ENCODE results near the gene HRH2. TPM values are rescaled to one million over a fixed set of nuclear protein-coding genes. Genes with fewer than 3 reads are reported as not detected.

Gene HRH2
- total RNA-seq, 1 donor from 2014 or later = 96.9 TPM

GRCh38 chr5:175668006-175668405, 10.1 kb downstream of the HRH2 start:
- H3K27ac Mint-ChIP-seq = no peak overlapping the region
- peaks cover 74% of the 10 kb centered on the region for H3K4me1 Mint-ChIP-seq (ENCODE audit: low read depth)
- no peak for DNase-seq (ENCODE audit: low spot score)
- H3K36me3 Mint-ChIP-seq (ENCODE audit: low read depth) = peaks cover 42% of the 10 kb centered on the region
- H3K27me3 Mint-ChIP-seq (ENCODE audit: insufficient read depth) = no peaks in the 10 kb centered on the region
- no peak overlapping the region for H3K4me3 Mint-ChIP-seq
- no peaks in the 10 kb centered on the region for H3K9me3 Mint-ChIP-seq
- intact Hi-C loops (cut with micrococcal nuclease) = no loop called here

GRCh38 chr5:175670372-175670771, 12.5 kb downstream of the HRH2 start:
- no peaks in the 10 kb centered on the region for H3K27me3 Mint-ChIP-seq (ENCODE audit: insufficient read depth)
- peaks cover 70% of the 10 kb centered on the region for H3K4me1 Mint-ChIP-seq (ENCODE audit: low read depth)
- H3K36me3 Mint-ChIP-seq (ENCODE audit: low read depth) = peaks cover 33% of the 10 kb centered on the region
- H3K27ac Mint-ChIP-seq = no peak overlapping the region
- intact Hi-C loops (cut with micrococcal nuclease) = no loop called here
- no peaks in the 10 kb centered on the region for H3K9me3 Mint-ChIP-seq
- no peak for DNase-seq (ENCODE audit: low spot score)
- no peak overlapping the region for H3K4me3 Mint-ChIP-seq

GRCh38 chr5:175671013-175671412, 13.1 kb downstream of the HRH2 start:
- intact Hi-C loops (cut with micrococcal nuclease) = no loop called here
- Mint-ChIP-seq H3K36me3 (ENCODE audit: low read depth) (peaks cover 36% of the 10 kb centered on the region), H3K27me3 (ENCODE audit: insufficient read depth) (no peaks in the 10 kb centered on the region), H3K9me3 (no peaks in the 10 kb centered on the region), H3K4me3 (no peak overlapping the region), H3K4me1 (ENCODE audit: low read depth) (peaks cover 73% of the 10 kb centered on the region), H3K27ac (peak overlapping the region; percentile 62)
- DNase-seq (ENCODE audit: low spot score) = no peak

- no peak for DNase-seq (ENCODE audit: low spot score)
- intact Hi-C loops (cut with micrococcal nuclease) = no loop called here
- H3K4me1 Mint-ChIP-seq (ENCODE audit: low read depth) = peaks cover 83% of the 10 kb centered on the region
- peak overlapping the region; percentile 49 for H3K27ac Mint-ChIP-seq
- H3K36me3 Mint-ChIP-seq (ENCODE audit: low read depth) = peaks cover 32% of the 10 kb centered on the region
- no peaks in the 10 kb centered on the region for H3K9me3 Mint-ChIP-seq
- no peaks in the 10 kb centered on the region for H3K27me3 Mint-ChIP-seq (ENCODE audit: insufficient read depth)
- no peak overlapping the region for H3K4me3 Mint-ChIP-seq
Measured at GRCh38 chr5:175672976-175673648, 15.2 kb downstream of the HRH2 start.

- peaks cover 90% of the 10 kb centered on the region for H3K4me1 Mint-ChIP-seq (ENCODE audit: low read depth)
- H3K4me3 Mint-ChIP-seq = no peak overlapping the region
- peaks cover 42% of the 10 kb centered on the region for H3K36me3 Mint-ChIP-seq (ENCODE audit: low read depth)
- H3K27ac Mint-ChIP-seq = peak overlapping the region; percentile 6
- no peak for DNase-seq (ENCODE audit: low spot score)
- H3K9me3 Mint-ChIP-seq = no peaks in the 10 kb centered on the region
- H3K27me3 Mint-ChIP-seq (ENCODE audit: insufficient read depth) = no peaks in the 10 kb centered on the region
- intact Hi-C loops (cut with micrococcal nuclease) = no loop called here
Measured at GRCh38 chr5:175674731-175675346, 17.0 kb downstream of the HRH2 start.

- Mint-ChIP-seq H3K27ac (no peak overlapping the region), H3K36me3 (ENCODE audit: low read depth) (peaks cover 45% of the 10 kb centered on the region), H3K9me3 (no peaks in the 10 kb centered on the region), H3K4me3 (no peak overlapping the region), H3K4me1 (ENCODE audit: low read depth) (peaks cover 92% of the 10 kb centered on the region), H3K27me3 (ENCODE audit: insufficient read depth) (no peaks in the 10 kb centered on the region)
- intact Hi-C loops (cut with micrococcal nuclease) = no loop called here
- DNase-seq (ENCODE audit: low spot score) = no peak
Measured at GRCh38 chr5:175675873-175676272, 18.0 kb downstream of the HRH2 start.

- Mint-ChIP-seq H3K27ac (peak overlapping the region; percentile 13), H3K4me3 (no peak overlapping the region), H3K27me3 (ENCODE audit: insufficient read depth) (no peaks in the 10 kb centered on the region), H3K4me1 (ENCODE audit: low read depth) (peaks cover 83% of the 10 kb centered on the region), H3K9me3 (no peaks in the 10 kb centered on the region), H3K36me3 (ENCODE audit: low read depth) (peaks cover 49% of the 10 kb centered on the region)
- no peak for DNase-seq (ENCODE audit: low spot score)
- intact Hi-C loops (cut with micrococcal nuclease) = no loop called here
Measured at GRCh38 chr5:175677571-175677970, 19.7 kb downstream of the HRH2 start.

GRCh38 chr5:175678074-175678473, 20.2 kb downstream of the HRH2 start:
- Mint-ChIP-seq H3K4me1 (ENCODE audit: low read depth) (peaks cover 78% of the 10 kb centered on the region), H3K27me3 (ENCODE audit: insufficient read depth) (no peaks in the 10 kb centered on the region), H3K4me3 (no peak overlapping the region), H3K36me3 (ENCODE audit: low read depth) (peaks cover 48% of the 10 kb centered on the region), H3K27ac (peak overlapping the region; percentile 13), H3K9me3 (no peaks in the 10 kb centered on the region)
- intact Hi-C loops (cut with micrococcal nuclease) = no loop called here
- no peak for DNase-seq (ENCODE audit: low spot score)

- H3K9me3 Mint-ChIP-seq = no peaks in the 10 kb centered on the region
- no peak overlapping the region for H3K4me3 Mint-ChIP-seq
- intact Hi-C loops (cut with micrococcal nuclease) = no loop called here
- H3K27ac Mint-ChIP-seq = peak overlapping the region; percentile 65
- no peak for DNase-seq (ENCODE audit: low spot score)
- H3K36me3 Mint-ChIP-seq (ENCODE audit: low read depth) = peaks cover 51% of the 10 kb centered on the region
- no peaks in the 10 kb centered on the region for H3K27me3 Mint-ChIP-seq (ENCODE audit: insufficient read depth)
- H3K4me1 Mint-ChIP-seq (ENCODE audit: low read depth) = peaks cover 69% of the 10 kb centered on the region
Measured at GRCh38 chr5:175679411-175679810, 21.5 kb downstream of the HRH2 start.

GRCh38 chr5:175680020-175680419, 22.1 kb downstream of the HRH2 start:
- Mint-ChIP-seq H3K4me3 (no peak overlapping the region), H3K36me3 (ENCODE audit: low read depth) (peaks cover 54% of the 10 kb centered on the region), H3K4me1 (ENCODE audit: low read depth) (peaks cover 68% of the 10 kb centered on the region), H3K27ac (no peak overlapping the region), H3K27me3 (ENCODE audit: insufficient read depth) (no peaks in the 10 kb centered on the region), H3K9me3 (no peaks in the 10 kb centered on the region)
- intact Hi-C loops (cut with micrococcal nuclease) = no loop called here
- DNase-seq (ENCODE audit: low spot score) = no peak

GRCh38 chr5:175680463-175680862, 22.6 kb downstream of the HRH2 start:
- peaks cover 65% of the 10 kb centered on the region for H3K4me1 Mint-ChIP-seq (ENCODE audit: low read depth)
- no peak overlapping the region for H3K27ac Mint-ChIP-seq
- H3K27me3 Mint-ChIP-seq (ENCODE audit: insufficient read depth) = no peaks in the 10 kb centered on the region
- DNase-seq (ENCODE audit: low spot score) = no peak
- intact Hi-C loops (cut with micrococcal nuclease) = no loop called here
- peaks cover 57% of the 10 kb centered on the region for H3K36me3 Mint-ChIP-seq (ENCODE audit: low read depth)
- H3K4me3 Mint-ChIP-seq = no peak overlapping the region
- H3K9me3 Mint-ChIP-seq = no peaks in the 10 kb centered on the region

GRCh38 chr5:175681045-175681967, 23.4 kb downstream of the HRH2 start:
- no peak overlapping the region for H3K4me3 Mint-ChIP-seq
- H3K27ac Mint-ChIP-seq = no peak overlapping the region
- peaks cover 57% of the 10 kb centered on the region for H3K4me1 Mint-ChIP-seq (ENCODE audit: low read depth)
- H3K9me3 Mint-ChIP-seq = no peaks in the 10 kb centered on the region
- peaks cover 53% of the 10 kb centered on the region for H3K36me3 Mint-ChIP-seq (ENCODE audit: low read depth)
- no peak for DNase-seq (ENCODE audit: low spot score)
- intact Hi-C loops (cut with micrococcal nuclease) = no loop called here
- H3K27me3 Mint-ChIP-seq (ENCODE audit: insufficient read depth) = no peaks in the 10 kb centered on the region

- DNase-seq (ENCODE audit: low spot score) = no peak
- H3K27ac Mint-ChIP-seq = no peak overlapping the region
- no peaks in the 10 kb centered on the region for H3K27me3 Mint-ChIP-seq (ENCODE audit: insufficient read depth)
- H3K4me1 Mint-ChIP-seq (ENCODE audit: low read depth) = peaks cover 51% of the 10 kb centered on the region
- no peak overlapping the region for H3K4me3 Mint-ChIP-seq
- intact Hi-C loops (cut with micrococcal nuclease) = no loop called here
- no peaks in the 10 kb centered on the region for H3K9me3 Mint-ChIP-seq
- peaks cover 57% of the 10 kb centered on the region for H3K36me3 Mint-ChIP-seq (ENCODE audit: low read depth)
Measured at GRCh38 chr5:175681968-175682340, 24.1 kb downstream of the HRH2 start.
